Prostate gland (tissue), 2 donors: ENCODE results near the gene STT3A. TPM values are rescaled to one million over a fixed set of nuclear protein-coding genes. Genes with fewer than 3 reads are reported as not detected.
"Not testable (repeated sequence)": the region's sequence is repeated elsewhere in the genome, so short reads cannot be mapped to it uniquely, and the experiment has no call there.

Experiments used
- DNase-seq: peaks from one replicate; pipeline ENCODE4 v3.0.0-alpha.2; 2019; ENCODE audit warnings: low spot score
- H3K27ac ChIP-seq, 2 donors: fragments of 200-600 bp; sonication (generic); 2 replicates each; pipeline ENCODE4 v1.5.1; 2017 to 2019
- H3K27me3 ChIP-seq: fragments of 200-600 bp; sonication (generic); replicated peaks from 2 replicates; pipeline ENCODE4 v1.5.1; 2019; ENCODE audit not compliant: insufficient read depth
- H3K36me3 ChIP-seq, 2 donors: fragments of 200-600 bp; sonication (generic); 1 replicate in 1 of 2; 2 replicates in 1 of 2; pipeline versions ENCODE4 v1.5.1 to v1.8.1; 2017 to 2019
- H3K4me1 ChIP-seq: fragments of 200-600 bp; sonication (generic); replicated peaks from 2 replicates; pipeline ENCODE4 v1.5.1; 2019
- H3K4me3 ChIP-seq, 2 donors: fragments of 200-600 bp; sonication (generic); 2 replicates each; pipeline ENCODE4 v1.5.1; 2017 to 2019
- H3K9me3 ChIP-seq: fragments of 200-600 bp; sonication (generic); 2 replicates; pipeline ENCODE4 v1.5.1; 2017
- CTCF ChIP-seq, 4 experiments: fragments of 200-600 bp in 2 of 4; fragments of 450-650 bp in 2 of 4; sonication (generic) in 2 of 4; IDR thresholded peaks; 1 replicate in 3 of 4; 2 replicates in 1 of 4; pipeline ENCODE4 v1.5.1; 2016 to 2019; ENCODE audit warnings: antibody characterized with exemption in 4 of 4, mild to moderate bottlenecking in 2 of 4, moderate library complexity in 2 of 4
- POLR2A ChIP-seq: fragments of 450-650 bp; IDR thresholded peaks from one replicate; pipeline ENCODE4 v1.6.1; 2016; ENCODE audit warnings: antibody characterized with exemption, mild to moderate bottlenecking
- POLR2AphosphoS5 ChIP-seq: sonication (generic); formaldehyde crosslinking; IDR thresholded peaks from one replicate; pipeline ENCODE4 v1.6.1; 2017; ENCODE audit warnings: antibody characterized with exemption
- WGBS: methylation state at CpG from one replicate; pipeline ENCODE4 v1.1.5; 2018; 5-methylcytosine and 5-hydroxymethylcytosine counted together
- intact Hi-C: fragments of 100-400 bp; cut with DNase I; formaldehyde crosslinking; loops from one replicate; pipeline ENCODE4 v1.14.2; 2022
- total RNA-seq, 2 donors: library from RNA; depleted of rRNA; stranded (reverse); fragments of >200 nt; gene quantifications; one replicate each; pipeline ENCODE4 v1.1.0, GENCODE V29; 2016

The STT3A gene
- total RNA-seq, 2 donors from 2014 or later: 90.1 to 124 TPM

DNA sequence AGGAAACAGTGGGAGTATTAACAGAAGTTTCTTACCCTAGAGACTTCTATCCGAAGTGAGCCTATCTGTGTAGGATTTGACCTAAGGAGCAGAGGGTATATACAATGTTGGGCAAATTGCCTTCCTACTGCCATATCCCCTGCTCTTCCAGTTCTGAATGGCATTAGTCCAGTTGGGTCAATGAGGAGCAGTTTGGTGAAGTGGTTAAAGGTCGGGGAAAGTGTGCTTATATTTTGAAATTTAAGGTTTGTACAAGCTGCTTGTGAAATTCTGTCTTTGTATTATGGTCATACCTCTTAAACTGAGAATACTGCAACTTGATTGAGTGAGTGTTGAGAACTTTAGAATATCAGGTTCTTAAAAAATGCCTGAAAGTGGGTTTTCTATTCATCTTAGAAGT is 21.7 kb upstream of the STT3A start:
- intact Hi-C loops: no loop called here
- no peak overlapping the region for H3K4me3 ChIP-seq

GRCh38 chr11:125572916-125573315 is 19.7 kb upstream of the STT3A start:
- Histone ChIP-seq H3K9me3 (no peaks in the 10 kb centered on the region), H3K4me1 (peaks cover 2% of the 10 kb centered on the region), H3K36me3 (no peaks in the 10 kb centered on the region), H3K27ac (no peak overlapping the region), H3K27me3 (no peaks in the 10 kb centered on the region), H3K4me3 (no peak overlapping the region)
- 75% methylated on average over 5 of the region's 5 CpGs for WGBS
- intact Hi-C loops: no loop called here
- DNase-seq: no peak
- TF ChIP-seq CTCF (IDR thresholded peaks at IDR 0.05) (no peak), POLR2AphosphoS5 (no peak), POLR2A (no peak)

More for the DNA sequence above, 21.7 kb upstream of the STT3A start:
- no peaks in the 10 kb centered on the region for H3K36me3 ChIP-seq
- no peaks in the 10 kb centered on the region for H3K27me3 ChIP-seq
- no peaks in the 10 kb centered on the region for H3K9me3 ChIP-seq
- 74% methylated on average over 2 of the region's 2 CpGs for WGBS
- peaks cover 2% of the 10 kb centered on the region for H3K4me1 ChIP-seq
- no peak for DNase-seq
- H3K27ac ChIP-seq: no peak overlapping the region
- no peak for TF ChIP-seq POLR2AphosphoS5
- no peak for TF ChIP-seq POLR2A
- no peak for TF ChIP-seq CTCF (IDR thresholded peaks at IDR 0.05)

GRCh38 chr11:125577181-125577580 is 15.5 kb upstream of the STT3A start:
- 96% methylated on average over 14 of the region's 14 CpGs for WGBS
- H3K27ac ChIP-seq, intact Hi-C loops, DNase-seq, H3K4me1 ChIP-seq, H3K4me3 ChIP-seq, H3K9me3 ChIP-seq, H3K27me3 ChIP-seq: not testable (repeated sequence)
- H3K36me3 ChIP-seq: peaks cover 10 to 11% of the 10 kb centered on the region in 2 donors

- no peaks in the 10 kb centered on the region for H3K9me3 ChIP-seq
- peaks cover 10 to 15% of the 10 kb centered on the region in 2 donors for H3K36me3 ChIP-seq
- DNase-seq: no peak
- no peaks in the 10 kb centered on the region for H3K27me3 ChIP-seq
- no peak overlapping the region for H3K4me3 ChIP-seq
- TF ChIP-seq POLR2AphosphoS5: no peak
- no peak for TF ChIP-seq CTCF (IDR thresholded peaks at IDR 0.05)
- TF ChIP-seq POLR2A: no peak
- WGBS: 92% methylated on average over 2 of the region's 2 CpGs
- no peaks in the 10 kb centered on the region for H3K4me1 ChIP-seq
- no peak overlapping the region for H3K27ac ChIP-seq
- intact Hi-C loops: no loop called here
Measured at GRCh38 chr11:125578783-125579182, 13.9 kb upstream of the STT3A start.

GRCh38 chr11:125579811-125580210 is 12.8 kb upstream of the STT3A start:
- intact Hi-C loops: no loop called here
- peaks cover 10 to 15% of the 10 kb centered on the region in 2 donors for H3K36me3 ChIP-seq
- no peaks in the 10 kb centered on the region for H3K27me3 ChIP-seq
- no peak overlapping the region for H3K4me3 ChIP-seq
- over 99% methylated on average over 5 of the region's 5 CpGs for WGBS
- no peak overlapping the region for H3K27ac ChIP-seq
- no peak for TF ChIP-seq POLR2A
- no peak for TF ChIP-seq CTCF (IDR thresholded peaks at IDR 0.05)
- no peak for TF ChIP-seq POLR2AphosphoS5
- no peaks in the 10 kb centered on the region for H3K4me1 ChIP-seq
- no peaks in the 10 kb centered on the region for H3K9me3 ChIP-seq
- no peak for DNase-seq
